Measurements from ENCODE around the gene ELF4. TPM values are rescaled to one million over a fixed set of nuclear protein-coding genes. Genes with fewer than 3 reads are reported as not detected.

ELF4 gene
- total RNA-seq, 2 donors from 2014 or later = 2.8 to 3.8 TPM

DNA sequence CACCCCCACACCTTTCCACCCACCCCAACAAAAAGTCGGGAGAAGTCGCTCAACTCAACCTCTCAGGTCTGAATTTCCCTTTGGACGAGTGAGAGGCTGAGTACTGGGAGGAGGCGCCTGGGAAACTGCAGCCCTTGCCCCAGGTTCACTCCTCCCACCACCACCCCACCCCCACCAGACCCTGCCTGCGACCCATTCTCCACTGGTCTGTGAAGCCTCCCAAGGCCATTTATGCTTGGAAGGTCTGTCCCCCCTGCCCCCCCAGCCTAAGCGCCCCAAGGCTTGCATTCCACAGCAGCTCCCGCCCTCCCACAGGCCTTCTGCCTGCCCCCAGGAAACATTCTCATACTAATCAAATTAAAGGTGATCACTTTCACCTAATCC lies 27.2 kb downstream of the ELF4 start:
- H3K9me3 ChIP-seq (ENCODE audit: control insufficient read depth, low read length) = no peaks in the 10 kb centered on the region
- peaks cover 43% of the 10 kb centered on the region for H3K9me3 Mint-ChIP-seq
- peaks cover 10% of the 10 kb centered on the region for H3K4me1 Mint-ChIP-seq
- no peaks in the 10 kb centered on the region for H3K4me1 ChIP-seq (ENCODE audit: control insufficient read depth, insufficient read depth, low read length)
- H3K27me3 ChIP-seq (ENCODE audit: control insufficient read depth, insufficient read depth, low read length, poor library complexity, severe bottlenecking) = no peaks in the 10 kb centered on the region
- WGBS, 2 experiments (ENCODE audit: insufficient coverage in 1 of 2, insufficient read length in 1 of 2) = 24% methylated on average over 4 of the region's 7 CpGs; no CpG with 5 or more reads in 1 of the 2 experiments
- DNase-seq = peak; percentile 67
- H3K36me3 ChIP-seq (ENCODE audit: control insufficient read depth, insufficient read depth, low read length) = no peaks in the 10 kb centered on the region
- no peak overlapping the region for H3K4me3 ChIP-seq (ENCODE audit: low read length)
- H3K27me3 Mint-ChIP-seq (ENCODE audit: insufficient read depth) = peaks cover 10% of the 10 kb centered on the region
- no peak overlapping the region for H3K27ac Mint-ChIP-seq
- no peaks in the 10 kb centered on the region for H3K36me3 Mint-ChIP-seq (ENCODE audit: low read depth)
- H3K9ac ChIP-seq (ENCODE audit: extremely low read depth, low read length, poor library complexity, severe bottlenecking) = no peak overlapping the region
- no peak overlapping the region for H3K4me3 Mint-ChIP-seq
- no peak overlapping the region for H3K27ac ChIP-seq (ENCODE audit: low read depth, low read length)
- TF ChIP-seq, protein P1, sequence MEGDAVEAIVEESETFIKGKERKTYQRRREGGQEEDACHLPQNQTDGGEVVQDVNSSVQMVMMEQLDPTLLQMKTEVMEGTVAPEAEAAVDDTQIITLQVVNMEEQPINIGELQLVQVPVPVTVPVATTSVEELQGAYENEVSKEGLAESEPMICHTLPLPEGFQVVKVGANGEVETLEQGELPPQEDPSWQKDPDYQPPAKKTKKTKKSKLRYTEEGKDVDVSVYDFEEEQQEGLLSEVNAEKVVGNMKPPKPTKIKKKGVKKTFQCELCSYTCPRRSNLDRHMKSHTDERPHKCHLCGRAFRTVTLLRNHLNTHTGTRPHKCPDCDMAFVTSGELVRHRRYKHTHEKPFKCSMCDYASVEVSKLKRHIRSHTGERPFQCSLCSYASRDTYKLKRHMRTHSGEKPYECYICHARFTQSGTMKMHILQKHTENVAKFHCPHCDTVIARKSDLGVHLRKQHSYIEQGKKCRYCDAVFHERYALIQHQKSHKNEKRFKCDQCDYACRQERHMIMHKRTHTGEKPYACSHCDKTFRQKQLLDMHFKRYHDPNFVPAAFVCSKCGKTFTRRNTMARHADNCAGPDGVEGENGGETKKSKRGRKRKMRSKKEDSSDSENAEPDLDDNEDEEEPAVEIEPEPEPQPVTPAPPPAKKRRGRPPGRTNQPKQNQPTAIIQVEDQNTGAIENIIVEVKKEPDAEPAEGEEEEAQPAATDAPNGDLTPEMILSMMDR (conservative IDR thresholded peaks at IDR 0.05) = no peak

DNA sequence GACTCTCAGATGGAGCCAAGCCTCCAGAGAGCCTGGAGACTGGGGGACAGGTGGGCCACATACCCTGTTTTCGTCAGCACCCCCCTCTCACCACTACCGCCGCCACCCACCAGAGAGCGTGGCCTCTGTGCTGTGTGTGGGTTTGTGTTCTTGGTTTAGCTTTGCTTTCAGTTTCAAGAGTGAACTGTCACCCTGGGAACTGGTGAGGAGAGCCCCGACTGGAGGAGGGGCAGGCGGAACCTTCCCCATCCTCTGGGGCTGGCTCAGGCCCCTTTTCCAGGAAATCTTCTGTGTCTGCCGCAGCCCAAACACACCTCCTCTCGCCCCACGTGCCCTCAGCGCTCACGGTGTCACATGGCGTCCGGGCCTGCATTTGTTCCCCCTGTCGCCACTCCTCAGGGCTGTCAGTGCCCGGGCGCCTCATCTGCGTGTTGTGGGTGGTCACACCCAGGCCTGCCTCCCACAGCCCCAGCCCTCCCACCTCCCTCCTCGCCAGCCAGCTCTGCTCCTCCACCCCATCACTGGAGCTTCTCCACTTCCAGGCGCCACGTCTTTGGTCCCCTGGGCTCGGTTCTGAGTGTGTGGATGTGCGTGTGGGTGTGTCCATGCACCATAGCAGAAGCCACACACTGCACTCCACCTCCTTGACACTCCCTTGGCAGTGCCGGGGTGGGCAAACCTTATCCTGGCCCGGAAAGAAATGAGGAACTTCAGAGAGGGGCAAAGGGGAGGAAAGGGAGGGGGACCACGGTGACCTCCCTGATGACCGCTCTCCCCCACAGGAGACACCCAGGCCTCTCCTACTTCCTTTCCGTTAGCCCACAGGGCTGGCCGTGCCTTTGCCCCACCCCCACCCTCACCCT lies 27.8 kb downstream of the ELF4 start:
- Mint-ChIP-seq H3K4me1 (peaks cover 10% of the 10 kb centered on the region), H3K4me3 (no peak overlapping the region), H3K27me3 (ENCODE audit: insufficient read depth) (peaks cover 9% of the 10 kb centered on the region), H3K27ac (no peak overlapping the region), H3K36me3 (ENCODE audit: low read depth) (no peaks in the 10 kb centered on the region), H3K9me3 (peaks cover 42% of the 10 kb centered on the region)
- no peaks in the 10 kb centered on the region for H3K9me3 ChIP-seq (ENCODE audit: control insufficient read depth, low read length)
- WGBS, 2 experiments (ENCODE audit: insufficient coverage in 1 of 2, insufficient read length in 1 of 2) = 70 to 85% methylated on average over 2 to 16 of the region's 28 CpGs
- H3K27ac ChIP-seq (ENCODE audit: low read depth, low read length) = no peak overlapping the region
- no peak overlapping the region for H3K9ac ChIP-seq (ENCODE audit: extremely low read depth, low read length, poor library complexity, severe bottlenecking)
- TF ChIP-seq, protein P1 (conservative IDR thresholded peaks at IDR 0.05) = no peak
- no peaks in the 10 kb centered on the region for H3K36me3 ChIP-seq (ENCODE audit: control insufficient read depth, insufficient read depth, low read length)
- no peaks in the 10 kb centered on the region for H3K27me3 ChIP-seq (ENCODE audit: control insufficient read depth, insufficient read depth, low read length, poor library complexity, severe bottlenecking)
- H3K4me1 ChIP-seq (ENCODE audit: control insufficient read depth, insufficient read depth, low read length) = no peaks in the 10 kb centered on the region
- no peak for DNase-seq
- no peak overlapping the region for H3K4me3 ChIP-seq (ENCODE audit: low read length)

DNA sequence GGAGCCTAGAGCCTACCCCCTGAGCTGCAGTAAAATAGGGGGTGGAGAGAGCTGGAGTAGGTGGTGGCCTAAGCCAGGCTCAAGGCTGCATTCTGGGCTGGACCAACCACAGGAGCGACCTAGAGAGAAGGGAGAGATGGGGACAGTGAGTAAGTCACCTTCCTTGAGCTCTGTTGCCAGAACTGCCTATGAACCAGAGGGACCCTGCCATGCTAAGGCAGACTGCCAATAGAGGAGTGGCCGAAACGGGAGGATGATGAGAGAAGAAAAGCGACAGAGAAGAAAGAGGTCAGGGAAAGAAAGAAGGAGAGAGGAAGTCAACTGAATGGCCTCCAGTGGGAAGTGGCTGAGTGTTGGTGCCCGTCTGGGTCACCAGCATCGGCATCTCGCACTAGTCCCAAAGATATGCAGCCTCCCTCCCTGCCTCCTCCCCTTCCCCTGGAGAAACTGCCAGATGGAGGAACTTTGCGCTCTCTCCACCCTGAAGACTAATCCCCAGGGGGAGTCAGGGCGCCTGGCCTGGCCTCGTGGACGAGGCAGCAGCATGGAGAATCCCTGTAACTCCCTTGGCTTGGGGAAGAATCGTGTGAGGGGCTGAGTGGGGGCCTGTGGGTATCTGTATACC lies 28.8 kb downstream of the ELF4 start:
- Mint-ChIP-seq H3K27ac (no peak overlapping the region), H3K9me3 (peaks cover 44% of the 10 kb centered on the region), H3K27me3 (ENCODE audit: insufficient read depth) (peaks cover 9% of the 10 kb centered on the region), H3K36me3 (ENCODE audit: low read depth) (no peaks in the 10 kb centered on the region), H3K4me3 (no peak overlapping the region), H3K4me1 (peaks cover 10% of the 10 kb centered on the region)
- no peaks in the 10 kb centered on the region for H3K27me3 ChIP-seq (ENCODE audit: control insufficient read depth, insufficient read depth, low read length, poor library complexity, severe bottlenecking)
- DNase-seq = no peak
- H3K4me1 ChIP-seq (ENCODE audit: control insufficient read depth, insufficient read depth, low read length) = no peaks in the 10 kb centered on the region
- no peak overlapping the region for H3K4me3 ChIP-seq (ENCODE audit: low read length)
- no peaks in the 10 kb centered on the region for H3K9me3 ChIP-seq (ENCODE audit: control insufficient read depth, low read length)
- H3K27ac ChIP-seq (ENCODE audit: low read depth, low read length) = no peak overlapping the region
- H3K9ac ChIP-seq (ENCODE audit: extremely low read depth, low read length, poor library complexity, severe bottlenecking) = no peak overlapping the region
- 79% methylated on average over 12 of the region's 12 CpGs; no CpG with 5 or more reads in 1 of the 2 experiments for WGBS, 2 experiments (ENCODE audit: insufficient coverage in 1 of 2, insufficient read length in 1 of 2)
- TF ChIP-seq, protein P1 (conservative IDR thresholded peaks at IDR 0.05) = no peak
- no peaks in the 10 kb centered on the region for H3K36me3 ChIP-seq (ENCODE audit: control insufficient read depth, insufficient read depth, low read length)

All from endodermal cell (in vitro differentiated cells).